Omental fat pad (tissue), 4 donors: ENCODE data around the gene OSMR. TPM values are rescaled to one million over a fixed set of nuclear protein-coding genes. Genes with fewer than 3 reads are reported as not detected.
A peak's percentile ranks its signal among the peaks of the same experiment; 100 is the strongest.

Experiments
- ATAC-seq: fragments of 150-250 bp; one replicate; pipeline ENCODE4 v1.9.1; 2016; ENCODE audit warnings: mild to moderate bottlenecking, moderate library complexity; ENCODE audit not compliant: low FRiP score
- DNase-seq: peaks from one replicate; pipeline ENCODE4 v3.0.0-alpha.2; 2019; ENCODE audit warnings: low spot score
- CTCF ChIP-seq, 3 donors: fragments of 450-650 bp; IDR thresholded peaks; one replicate each; pipeline ENCODE4 v1.5.1; 2016 to 2017; ENCODE audit warnings: antibody characterized with exemption in 3 of 3, mild to moderate bottlenecking in 3 of 3, moderate library complexity in 2 of 3
- total RNA-seq, 4 donors: library from RNA; depleted of rRNA; stranded (reverse); fragments of >200 nt; gene quantifications; one replicate each; pipeline ENCODE4 v1.1.0, GENCODE V29; 2016

OSMR gene
- total RNA-seq, 4 donors from 2014 or later: 51.7 to 180 (median 108) TPM

GRCh38 chr5:38803246-38803645, 42.6 kb upstream of the OSMR start:
- DNase-seq (no peak), ATAC-seq (no peak)
- no peak for TF ChIP-seq CTCF (IDR thresholded peaks at IDR 0.05)

DNA sequence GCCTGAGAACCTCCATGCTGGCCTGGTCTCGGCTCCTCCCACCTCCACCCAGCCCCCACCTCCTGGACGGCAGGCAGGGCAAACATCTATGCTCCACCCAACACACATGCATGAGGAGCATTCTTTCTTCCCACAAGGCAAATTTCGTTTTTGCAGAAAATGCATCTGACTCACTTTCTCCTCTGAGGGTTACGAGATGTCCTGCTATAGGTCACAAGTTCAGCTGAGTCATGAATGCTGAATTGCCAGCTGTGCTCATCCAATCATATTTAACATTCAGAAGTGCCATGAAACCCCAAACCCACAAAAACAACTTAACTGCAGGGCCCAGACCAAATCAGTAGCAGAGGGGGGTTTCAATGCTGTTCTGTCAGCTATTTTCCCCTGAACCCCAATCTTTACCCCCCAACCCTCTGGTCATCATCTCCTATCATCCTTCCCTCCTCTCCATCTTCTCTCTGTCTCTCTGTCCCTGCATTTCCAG, 39.0 kb upstream of the OSMR start:
- ATAC-seq (no peak), DNase-seq (no peak)
- no peak for TF ChIP-seq CTCF (IDR thresholded peaks at IDR 0.05)

GRCh38 chr5:38807570-38808483, 38.0 kb upstream of the OSMR start:
- peak; percentile 22 for ATAC-seq
- TF ChIP-seq CTCF (IDR thresholded peaks at IDR 0.05): no peak
- DNase-seq: no peak

DNA sequence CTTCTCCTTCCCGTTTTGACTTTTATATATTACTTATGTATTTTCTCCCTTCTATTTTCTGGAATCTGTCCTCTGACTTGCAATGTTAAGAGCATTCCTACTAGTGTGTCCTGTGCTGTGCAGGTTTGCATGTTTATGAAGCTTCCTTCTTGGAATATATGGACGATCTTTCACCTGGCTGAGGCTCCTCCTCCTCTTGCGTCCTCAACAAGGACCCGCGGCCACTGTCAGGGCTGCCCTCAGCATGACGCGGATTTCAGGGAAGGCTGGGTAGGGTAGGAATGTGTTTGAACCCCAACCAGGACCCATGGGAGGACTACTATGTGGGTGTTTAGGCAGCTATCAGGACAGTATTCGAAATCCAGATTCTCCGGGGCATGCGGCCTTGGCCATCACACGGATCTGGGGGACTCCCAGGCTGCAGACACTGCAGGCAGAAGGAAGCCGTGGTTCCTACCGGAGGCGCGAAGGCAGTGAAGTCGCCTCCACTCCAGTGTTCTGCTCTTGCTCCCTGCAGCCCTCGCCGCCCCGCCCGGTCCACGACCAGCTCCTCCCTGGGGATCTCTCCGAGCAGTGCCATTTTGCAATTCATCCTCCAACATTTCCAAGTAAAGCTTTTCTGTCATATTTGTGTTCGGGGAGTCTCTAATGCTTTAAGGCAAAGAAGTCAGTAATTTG, 37.0 kb upstream of the OSMR start:
- no peak for TF ChIP-seq CTCF (IDR thresholded peaks at IDR 0.05)
- ATAC-seq: no peak
- DNase-seq: no peak

DNA sequence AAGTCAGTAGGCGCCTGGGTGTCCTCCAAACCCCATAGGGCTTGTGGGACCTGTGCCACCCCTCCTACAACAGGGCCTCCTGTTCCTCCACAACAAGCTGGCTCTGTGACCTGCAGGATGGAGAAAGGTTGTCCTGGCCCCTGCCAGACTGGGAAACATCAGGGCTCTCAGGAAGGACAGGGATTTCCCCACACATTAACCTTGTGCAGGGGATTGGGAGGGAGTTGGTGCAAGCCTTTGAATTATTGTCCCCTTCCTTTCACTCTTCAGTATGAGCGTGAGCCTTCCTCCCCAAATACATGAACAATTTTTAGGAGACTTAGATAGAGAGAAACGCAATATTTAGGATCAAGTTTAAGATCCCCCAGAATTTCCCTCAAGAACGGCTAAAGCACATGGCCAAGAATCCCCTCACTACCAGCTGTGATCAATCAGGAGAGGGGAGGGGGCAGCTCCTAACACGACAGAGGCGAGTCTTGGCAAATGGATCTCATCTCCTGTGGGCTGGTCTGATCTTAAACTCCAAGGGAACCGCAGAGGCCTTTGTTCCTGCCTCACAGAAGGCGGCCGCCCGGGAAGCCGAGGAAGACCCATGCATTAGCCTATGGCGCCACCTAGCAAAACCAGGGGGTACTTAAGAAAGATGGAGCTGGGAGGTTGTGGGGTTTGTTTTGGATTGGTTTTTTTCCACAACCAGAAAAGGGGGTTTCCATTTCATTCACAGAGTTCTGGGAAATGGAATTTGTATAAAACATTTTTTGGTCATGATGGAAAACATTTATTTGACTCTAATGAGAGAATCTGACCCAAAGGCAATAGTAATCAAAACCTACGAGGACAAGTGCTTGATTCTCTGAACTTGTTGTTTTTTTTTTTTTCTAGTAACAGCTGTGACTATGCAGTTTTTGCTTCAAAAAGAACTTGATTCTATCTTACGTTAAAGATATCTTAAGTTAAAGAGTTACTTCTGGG, 36.1 kb upstream of the OSMR start:
- TF ChIP-seq CTCF (IDR thresholded peaks at IDR 0.05): peak in 2 of 3 donors; percentile 7 to 69
- ATAC-seq (peak; percentile 76), DNase-seq (peak; percentile 69)

DNA sequence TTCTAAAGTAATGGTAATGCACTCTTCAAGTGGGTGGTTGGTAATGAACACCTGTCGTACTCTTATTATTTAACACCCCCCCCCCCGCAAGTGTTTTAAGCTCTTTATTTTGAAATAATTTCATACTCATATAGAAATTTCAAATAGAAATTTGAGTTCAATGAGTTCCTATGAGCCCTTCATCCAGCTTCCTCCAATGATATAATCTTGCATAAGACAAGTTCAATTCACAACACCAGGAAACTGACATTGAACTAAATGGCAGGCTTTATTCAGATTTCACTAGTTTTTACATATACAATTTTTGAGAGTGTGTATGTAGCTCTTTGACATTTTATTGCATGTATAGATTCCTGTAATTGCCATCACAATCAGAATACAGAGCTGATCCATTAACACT, 30.9 kb upstream of the OSMR start:
- TF ChIP-seq CTCF (IDR thresholded peaks at IDR 0.05): no peak
- ATAC-seq (no peak), DNase-seq (no peak)
